Spinal cord (tissue), 10 donors: ENCODE measurements around the gene CELF4. TPM values are rescaled to one million over a fixed set of nuclear protein-coding genes. Genes with fewer than 3 reads are reported as not detected.

Experiments
- DNase-seq, 6 donors: peaks; one replicate each; pipeline versions ENCODE4 v3.0.0 to v3.0.0-alpha.2; 2013 to 2015; ENCODE audit warnings: low spot score in 6 of 6, low read depth in 4 of 6
- H3K27ac ChIP-seq: one replicate; pipeline ENCODE4 v1.5.1; 2013; ENCODE audit warnings: low read depth, low read length, control low read depth
- H3K27me3 ChIP-seq: one replicate; pipeline ENCODE4 v1.6.1; 2013; ENCODE audit warnings: low read length; ENCODE audit not compliant: control insufficient read depth, insufficient read depth
- H3K36me3 ChIP-seq: one replicate; pipeline ENCODE4 v1.6.1; 2013; ENCODE audit warnings: low read length; ENCODE audit not compliant: control insufficient read depth, insufficient read depth
- H3K4me1 ChIP-seq: one replicate; pipeline ENCODE4 v1.6.1; 2013; ENCODE audit warnings: low read length; ENCODE audit not compliant: control insufficient read depth, insufficient read depth
- H3K4me3 ChIP-seq: one replicate; pipeline ENCODE4 v1.5.1; 2013; ENCODE audit warnings: low read depth, low read length, control low read depth
- H3K9me3 ChIP-seq: one replicate; pipeline ENCODE4 v1.6.1; 2013; ENCODE audit warnings: low read length; ENCODE audit not compliant: control insufficient read depth, insufficient read depth
- WGBS: methylation state at CpG from one replicate; pipeline ENCODE4 v1.1.5; 2013; ENCODE audit warnings: missing lambda C conversion rate; ENCODE audit not compliant: insufficient coverage; 5-methylcytosine and 5-hydroxymethylcytosine counted together
- polyA plus RNA-seq, 2 donors: library from polyadenylated mRNA; unstranded; fragments of 120-200 nt; gene quantifications; one replicate each; pipeline ENCODE4 v1.2.1, GENCODE V29; 2013; ENCODE audit not compliant: insufficient read length in 2 of 2
- total RNA-seq, 2 donors: library from RNA; depleted of rRNA in 1 of 2; stranded (reverse); fragments of 120-200 nt in 1 of 2; fragments of >200 nt in 1 of 2; gene quantifications; one replicate each; pipeline versions ENCODE4 v1.2.3 to v1.2.4, GENCODE V29; 2013 to 2014
- donor health status: healthy.

CELF4 gene
- total and polyA plus RNA-seq, 4 donors: 26.6 to 139 (median 89.9) TPM

- 100% methylated on average over 3 of the region's 5 CpGs for WGBS
- Histone ChIP-seq H3K27ac (no peak overlapping the region), H3K27me3 (no peaks in the 10 kb centered on the region), H3K4me1 (peaks cover 6% of the 10 kb centered on the region), H3K9me3 (no peaks in the 10 kb centered on the region), H3K4me3 (no peak overlapping the region), H3K36me3 (no peaks in the 10 kb centered on the region)
- DNase-seq: peak in 1 of 6 donors; percentile 78
Measured at GRCh38 chr18:37598396-37598795, 32.8 kb upstream of the CELF4 start.

GRCh38 chr18:37590346-37590745 lies 24.7 kb upstream of the CELF4 start:
- WGBS: no CpG with 5 or more reads among the region's 1 CpG
- Histone ChIP-seq H3K27ac (no peak overlapping the region), H3K36me3 (peaks cover 2% of the 10 kb centered on the region), H3K9me3 (no peaks in the 10 kb centered on the region), H3K4me3 (no peak overlapping the region), H3K27me3 (no peaks in the 10 kb centered on the region), H3K4me1 (no peaks in the 10 kb centered on the region)
- no peak for DNase-seq

GRCh38 chr18:37588289-37588688 lies 22.7 kb upstream of the CELF4 start:
- 100% methylated on average over 2 of the region's 2 CpGs for WGBS
- H3K9me3 ChIP-seq: no peaks in the 10 kb centered on the region

DNA sequence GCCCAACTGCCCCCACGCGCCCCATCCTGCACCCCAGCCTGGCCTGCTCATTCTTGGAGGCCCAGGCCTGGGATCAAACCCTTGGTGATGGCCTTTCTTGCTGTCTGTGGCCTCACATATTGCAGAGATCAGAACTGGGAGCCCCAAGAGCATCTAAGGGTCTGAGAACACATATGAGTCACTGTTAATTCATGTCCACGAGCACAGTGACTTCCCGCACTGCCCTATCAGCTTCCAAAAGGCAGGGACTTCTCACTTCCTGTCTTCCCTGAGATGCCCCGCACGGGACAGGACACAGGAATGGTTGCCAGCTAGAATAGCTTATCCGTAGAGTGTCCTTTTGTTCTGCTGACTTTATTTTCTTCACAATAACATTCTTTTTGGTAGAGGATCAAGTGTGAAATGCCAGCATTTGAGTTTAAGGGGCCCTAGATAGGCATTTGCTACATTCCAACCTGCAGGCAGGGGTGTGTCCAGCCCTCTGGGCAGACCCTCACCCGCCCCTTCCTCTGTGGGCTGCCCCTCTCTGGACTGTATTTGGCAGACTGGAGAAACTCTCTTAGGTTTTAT lies 21.1 kb upstream of the CELF4 start:
- no peaks in the 10 kb centered on the region for H3K9me3 ChIP-seq
- H3K4me1 ChIP-seq: no peaks in the 10 kb centered on the region
- WGBS: 93% methylated on average over 5 of the region's 8 CpGs
- no peaks in the 10 kb centered on the region for H3K27me3 ChIP-seq
- H3K27ac ChIP-seq: no peak overlapping the region
- no peak overlapping the region for H3K4me3 ChIP-seq
- DNase-seq: no peak
- peaks cover 2% of the 10 kb centered on the region for H3K36me3 ChIP-seq

More at GRCh38 chr18:37588289-37588688, 22.7 kb upstream of the CELF4 start:
- Histone ChIP-seq H3K36me3 (peaks cover 2% of the 10 kb centered on the region), H3K27me3 (no peaks in the 10 kb centered on the region), H3K27ac (no peak overlapping the region), H3K4me1 (no peaks in the 10 kb centered on the region), H3K4me3 (no peak overlapping the region)
- DNase-seq: no peak

GRCh38 chr18:37584952-37585695 lies 19.5 kb upstream of the CELF4 start:
- DNase-seq: no peak
- no peaks in the 10 kb centered on the region for H3K4me1 ChIP-seq
- peaks cover 2% of the 10 kb centered on the region for H3K36me3 ChIP-seq
- 83% methylated on average over 2 of the region's 7 CpGs for WGBS
- no peaks in the 10 kb centered on the region for H3K9me3 ChIP-seq
- H3K27me3 ChIP-seq: no peaks in the 10 kb centered on the region
- H3K4me3 ChIP-seq: no peak overlapping the region
- no peak overlapping the region for H3K27ac ChIP-seq

DNA sequence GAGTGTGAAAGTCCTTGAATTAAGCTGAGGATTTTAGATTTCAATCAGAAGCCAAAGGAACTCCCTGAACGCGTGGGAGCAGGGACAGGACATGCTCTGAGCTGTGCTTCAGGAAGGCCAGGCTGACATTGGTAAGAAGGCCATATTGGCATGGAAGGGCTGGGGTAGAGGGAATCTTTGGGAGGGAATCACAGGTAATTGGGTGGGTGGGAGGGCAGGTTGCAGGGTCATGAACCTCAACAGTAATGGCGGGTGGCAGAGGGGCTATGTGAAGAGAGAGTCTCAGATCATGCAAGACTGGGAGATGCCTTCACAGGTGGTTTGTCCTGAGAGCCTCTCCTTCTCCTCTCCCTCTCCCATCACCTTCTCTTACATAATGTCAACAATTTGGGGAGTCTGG lies 18.6 kb upstream of the CELF4 start:
- H3K36me3 ChIP-seq: no peaks in the 10 kb centered on the region
- H3K4me3 ChIP-seq: no peak overlapping the region
- WGBS: 100% methylated on average over 2 of the region's 3 CpGs
- H3K27ac ChIP-seq: no peak overlapping the region
- H3K27me3 ChIP-seq: no peaks in the 10 kb centered on the region
- peaks cover 4% of the 10 kb centered on the region for H3K4me1 ChIP-seq
- no peak for DNase-seq
- no peaks in the 10 kb centered on the region for H3K9me3 ChIP-seq

DNA sequence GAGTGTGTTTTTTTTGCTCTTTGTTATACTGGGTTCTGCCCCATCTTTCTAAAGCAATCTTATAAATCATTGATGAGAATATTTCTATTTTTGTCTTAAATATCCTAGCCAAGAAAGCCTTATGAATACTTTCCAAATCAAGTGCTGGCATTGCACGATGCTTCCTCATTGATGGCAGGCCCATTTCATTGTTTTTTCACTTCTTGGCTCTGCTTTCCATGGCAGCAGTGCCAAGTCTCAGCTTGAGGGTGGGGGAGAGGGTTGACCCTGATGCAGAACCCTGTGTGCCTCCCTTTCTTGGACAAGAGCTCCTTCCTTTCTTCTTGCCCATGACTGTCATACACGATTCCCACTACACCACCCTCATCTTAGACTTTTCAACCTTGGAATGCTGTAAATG lies 16.7 kb upstream of the CELF4 start:
- Histone ChIP-seq H3K4me1 (peaks cover 17% of the 10 kb centered on the region), H3K27me3 (no peaks in the 10 kb centered on the region), H3K27ac (no peak overlapping the region), H3K4me3 (no peak overlapping the region), H3K36me3 (no peaks in the 10 kb centered on the region), H3K9me3 (no peaks in the 10 kb centered on the region)
- no CpG with 5 or more reads among the region's 2 CpGs for WGBS
- DNase-seq: peak in 1 of 6 donors; percentile 70

GRCh38 chr18:37578886-37579513 lies 13.4 kb upstream of the CELF4 start:
- no CpG with 5 or more reads among the region's 14 CpGs for WGBS
- Histone ChIP-seq H3K36me3 (peaks cover 2% of the 10 kb centered on the region), H3K9me3 (no peaks in the 10 kb centered on the region), H3K4me1 (peaks cover 23% of the 10 kb centered on the region), H3K27me3 (peaks cover 2% of the 10 kb centered on the region), H3K4me3 (no peak overlapping the region), H3K27ac (no peak overlapping the region)
- DNase-seq: peak in 2 of 6 donors; percentile 68 to 92

- Histone ChIP-seq H3K4me3 (no peak overlapping the region), H3K27ac (no peak overlapping the region), H3K27me3 (peaks cover 2% of the 10 kb centered on the region), H3K4me1 (peaks cover 23% of the 10 kb centered on the region), H3K36me3 (peaks cover 2% of the 10 kb centered on the region), H3K9me3 (no peaks in the 10 kb centered on the region)
- WGBS: 26% methylated on average over 3 of the region's 6 CpGs
- DNase-seq: no peak
Measured at GRCh38 chr18:37578182-37578678, 12.6 kb upstream of the CELF4 start.
